HCT116 (cell line): ENCODE measurements around the gene ACTL6B. TPM values are rescaled to one million over a fixed set of nuclear protein-coding genes. Genes with fewer than 3 reads are reported as not detected.
A peak's percentile ranks its signal among the peaks of the same experiment; 100 is the strongest.

Source experiments
- ATAC-seq: fragments of 200-7000 bp; cut with Tn5 transposase; 2 replicates; pipeline ENCODE4 v1.9.1; 2020; ENCODE audit warnings: mild to moderate bottlenecking, moderate library complexity
- BruUV-seq: library from RNA; stranded (reverse); fragments of 400-500 nt; replicated peaks from 2 replicates; lab custom pipeline; 2021; lab: Mats Ljungman, UMichigan
- CTCF ChIA-PET: fragments of 300-600 bp; sonication (Branson Sonifier 250); formaldehyde crosslinking; loops from one replicate; lab custom pipeline; 2021; ENCODE audit warnings: antibody characterized with exemption; lab: Charles Lee
- POLR2A ChIA-PET: fragments of 300-600, 350-600 bp; sonication (Branson Sonifier 250); formaldehyde crosslinking; loops from one replicate; lab custom pipeline; 2021; ENCODE audit warnings: antibody characterized with exemption; lab: Charles Lee
- RAD21 ChIA-PET, 2 experiments: fragments of 300-600 bp; sonication (Branson Sonifier 250); formaldehyde crosslinking; loops; one replicate each; lab custom pipeline; 2023; ENCODE audit warnings: low total read pairs in 2 of 2; ENCODE audit not compliant: uncharacterized antibody in 2 of 2, unreplicated experiment in 2 of 2, low non-redundant PET in 1 of 2; lab: Charles Lee
- DNase-seq: peaks from one replicate; pipeline ENCODE4 v3.0.0-alpha.2; 2010; ENCODE audit warnings: low read depth, low spot score
- H2AFZ ChIP-seq: fragments of 200-600 bp; shearing (Covaris generic), sonication (generic); 2 replicates; pipeline ENCODE4 v1.6.1; 2017; ENCODE audit warnings: low read depth, mixed run types, mixed read lengths, antibody characterized with exemption, low read length; ENCODE audit not compliant: poor library complexity, severe bottlenecking
- H3K27ac ChIP-seq: 2 replicates; pipeline ENCODE4 v1.5.1; 2012; ENCODE audit warnings: low read depth, low read length
- H3K27me3 ChIP-seq: fragments of 200-600 bp; sonication (generic); 2 replicates; pipeline ENCODE4 v1.6.1; 2016; ENCODE audit warnings: mixed run types, low read length, mixed read lengths; ENCODE audit not compliant: insufficient read depth
- H3K36me3 ChIP-seq, 2 experiments: fragments of 200-500 bp in 1 of 2; fragments of 200-600 bp in 1 of 2; sonication (Bioruptor generic) in 1 of 2; sonication (generic) in 1 of 2; 2 replicates each; pipeline versions ENCODE4 v1.5.1 to v1.6.1; 2014 to 2016; ENCODE audit warnings: low read length in 2 of 2, inconsistent platforms in 1 of 2, mixed read lengths in 1 of 2, mixed run types in 1 of 2; ENCODE audit not compliant: insufficient read depth in 2 of 2, control insufficient read depth in 1 of 2
- H3K4me1 ChIP-seq, 2 experiments: fragments of 200-600 bp in 1 of 2; sonication (generic) in 1 of 2; 2 replicates each; pipeline versions ENCODE4 v1.5.1 to v1.6.1; 2012 to 2017; ENCODE audit warnings: low read length in 2 of 2, inconsistent platforms in 1 of 2, mild to moderate bottlenecking in 1 of 2, mixed read lengths in 1 of 2, mixed run types in 1 of 2, moderate library complexity in 1 of 2; ENCODE audit not compliant: insufficient read depth in 2 of 2, control insufficient read depth in 1 of 2
- H3K4me2 ChIP-seq: fragments of 200-600 bp; sonication (generic); 2 replicates; pipeline ENCODE4 v1.6.1; 2017; ENCODE audit warnings: mixed run types, low read length, mixed read lengths
- H3K4me3 ChIP-seq, 2 experiments: fragments of 200-600 bp in 1 of 2; sonication (generic) in 1 of 2; replicated peaks in 1 of 2; 2 replicates each; pipeline ENCODE4 v1.5.1; 2011 to 2016; ENCODE audit warnings: low read length in 2 of 2, control low read depth in 1 of 2, low read depth in 1 of 2, mild to moderate bottlenecking in 1 of 2, mixed read lengths in 1 of 2, mixed run types in 1 of 2
- H3K79me2 ChIP-seq: fragments of 200-600 bp; sonication (generic); 2 replicates; pipeline ENCODE4 v1.6.1; 2017; ENCODE audit warnings: mild to moderate bottlenecking, mixed run types, low read length, moderate library complexity, mixed read lengths; ENCODE audit not compliant: insufficient read depth
- H3K9ac ChIP-seq: fragments of 200-600 bp; sonication (generic); 2 replicates; pipeline ENCODE4 v1.6.1; 2016; ENCODE audit warnings: low read length, mixed read lengths
- H3K9me2 ChIP-seq: fragments of 200-600 bp; sonication (generic), shearing (Covaris generic); 2 replicates; pipeline ENCODE4 v1.6.1; 2017; ENCODE audit warnings: mixed run types, mild to moderate bottlenecking, moderate library complexity; ENCODE audit not compliant: insufficient read depth
- H3K9me3 ChIP-seq, 2 experiments: fragments of 200-500 bp in 1 of 2; fragments of 200-600 bp in 1 of 2; sonication (Bioruptor generic) in 1 of 2; sonication (generic) in 1 of 2; 2 replicates each; pipeline ENCODE4 v1.6.1; 2014 to 2017; ENCODE audit warnings: low read length in 2 of 2, mixed read lengths in 2 of 2, inconsistent platforms in 1 of 2, low read depth in 1 of 2, mild to moderate bottlenecking in 1 of 2, mixed run types in 1 of 2, moderate library complexity in 1 of 2; ENCODE audit not compliant: control insufficient read depth in 1 of 2, insufficient read depth in 1 of 2
- H4K20me1 ChIP-seq: fragments of 200-600 bp; sonication (generic), shearing (Covaris generic); 2 replicates; pipeline ENCODE4 v1.6.1; 2017; ENCODE audit warnings: mixed run types, mild to moderate bottlenecking, moderate library complexity; ENCODE audit not compliant: insufficient read depth
- ATF3 ChIP-seq: IDR thresholded peaks from 2 replicates; pipeline ENCODE4 v1.6.1; 2012
- CBX3 ChIP-seq: IDR thresholded peaks from 2 replicates; pipeline ENCODE4 v1.6.1; 2012; ENCODE audit warnings: low read depth
- JUND ChIP-seq: IDR thresholded peaks from 2 replicates; pipeline ENCODE4 v1.6.1; 2012
- POLR2A ChIP-seq: IDR thresholded peaks from 2 replicates; pipeline ENCODE4 v1.7.0; 2011; ENCODE audit warnings: borderline replicate concordance; ENCODE audit not compliant: insufficient read depth, insufficient read length; ENCODE audit errors: extremely low read depth
- POLR2AphosphoS5 ChIP-seq: IDR thresholded peaks from 2 replicates; pipeline ENCODE4 v1.6.1; 2011; ENCODE audit warnings: mild to moderate bottlenecking, low read depth, low read length, moderate library complexity
- RAD21 ChIP-seq: IDR thresholded peaks from 2 replicates; pipeline ENCODE4 v1.6.1; 2012; ENCODE audit warnings: low read depth, mild to moderate bottlenecking
- SIN3A ChIP-seq: IDR thresholded peaks from 2 replicates; pipeline ENCODE4 v1.6.1; 2012; ENCODE audit warnings: low read depth
- SP1 ChIP-seq: IDR thresholded peaks from 2 replicates; pipeline ENCODE4 v1.6.1; 2012; ENCODE audit warnings: low read depth
- SRF ChIP-seq: IDR thresholded peaks from 2 replicates; pipeline ENCODE4 v1.6.1; 2012; ENCODE audit warnings: low read depth
- TCF7L2 ChIP-seq: IDR thresholded peaks from 2 replicates; pipeline ENCODE4 v1.7.0; 2011; ENCODE audit warnings: borderline replicate concordance, inconsistent platforms; ENCODE audit not compliant: insufficient read depth, insufficient read length; ENCODE audit errors: extremely low read depth
- ZBTB33 ChIP-seq: IDR thresholded peaks from 2 replicates; pipeline ENCODE4 v1.6.1; 2011; ENCODE audit warnings: mild to moderate bottlenecking, low read length, moderate library complexity; ENCODE audit not compliant: insufficient replicate concordance; ENCODE audit errors: extremely low read depth
- ZFX ChIP-seq: fragments of 450-650 bp; IDR thresholded peaks from 2 replicates; pipeline ENCODE4 v1.6.1; 2017
- ZNF274 ChIP-seq: fragments of 200-500 bp; sonication (Bioruptor generic); IDR thresholded peaks from 2 replicates; pipeline ENCODE4 v1.6.1; 2014; ENCODE audit warnings: mild to moderate bottlenecking, low read depth, low read length, inconsistent platforms
- intact Hi-C: fragments of 100-400 bp; cut with micrococcal nuclease; formaldehyde crosslinking; loops from 2 replicates; pipeline ENCODE4 v1.10.0; 2022
- total RNA-seq: library from RNA; stranded (reverse); gene quantifications from one replicate; pipeline ENCODE4 v1.2.1, GENCODE V29; 2021; ENCODE audit not compliant: unreplicated experiment

Gene ACTL6B
- total RNA-seq, 1 experiment from 2014 or later, result not detected

GRCh38 chr7:100626530-100627237 is 29.6 kb downstream of the ACTL6B start:
- Histone ChIP-seq H3K27me3 (no peaks in the 10 kb centered on the region), H3K4me3 (peak overlapping the region; percentile 69 to 89), H2AFZ (no peak overlapping the region), H3K79me2 (peaks cover 5% of the 10 kb centered on the region; the same call in 1 of the 2 replicates), H3K9ac (peak overlapping the region; percentile 96)
- BruUV-seq, result TSS peak; percentile 75
- RAD21 ChIA-PET, result interaction anchor here in 1 of 2 experiments (1.3 kb wide), 1 partner anchor 14 kb away, joined by 3 read pairs; the partner anchor contains the start of gene MOSPD3
- CTCF ChIA-PET, result interaction anchor here (1.2 kb wide), 1 partner anchor 9 kb away, joined by 3 read pairs; no protein-coding TSS in a partner anchor
- TF ChIP-seq RAD21 (no peak), POLR2AphosphoS5 (peak; percentile 94), ATF3 (no peak), SIN3A (no peak), POLR2A (no peak)
- TF ChIP-seq, all 23 proteins: peak for 1
- ATAC-seq (peak; percentile 95), DNase-seq (peak; percentile 63)
- H3K36me3 ChIP-seq, result no peaks in the 10 kb centered on the region
- peak overlapping the region; percentile 70 for H3K27ac ChIP-seq
- H4K20me1 ChIP-seq, result no peaks in the 10 kb centered on the region
- H3K4me1 ChIP-seq, result peaks cover 0 to 18% of the 10 kb centered on the region in 2 experiments; a peak in 3 of 4 replicates
- no peaks in the 10 kb centered on the region for H3K9me3 ChIP-seq
- no peaks in the 10 kb centered on the region for H3K9me2 ChIP-seq
- intact Hi-C loops, result no loop called here
- POLR2A ChIA-PET, result interaction anchor here (0.8 to 1.2 kb wide), 3 partner anchors 14 to 20 kb away, joined by 3 read pairs; partner anchors contain the start of gene MOSPD3
- peak overlapping the region; percentile 100 for H3K4me2 ChIP-seq

GRCh38 chr7:100626055-100626454 is 30.2 kb downstream of the ACTL6B start:
- Histone ChIP-seq H3K9me2 (no peaks in the 10 kb centered on the region), H3K4me2 (peak overlapping the region; percentile 100), H3K36me3 (no peaks in the 10 kb centered on the region), H2AFZ (no peak overlapping the region), H3K79me2 (peaks cover 5% of the 10 kb centered on the region; the same call in 1 of the 2 replicates), H3K27ac (no peak overlapping the region), H4K20me1 (no peaks in the 10 kb centered on the region), H3K4me3 (peak overlapping the region; percentile 18 to 89), H3K4me1 (peaks cover 0 to 17% of the 10 kb centered on the region in 2 experiments; a peak in 3 of 4 replicates), H3K9ac (peak overlapping the region; percentile 96; the same call in 1 of the 2 replicates), H3K9me3 (no peaks in the 10 kb centered on the region), H3K27me3 (no peaks in the 10 kb centered on the region)
- ChIA-PET CTCF (interaction anchor here (1.2 kb wide), 1 partner anchor 9 kb away, joined by 3 read pairs; no protein-coding TSS in a partner anchor), POLR2A (interaction anchor here (0.7 to 1.2 kb wide), 3 partner anchors 14 to 1655 kb away, joined by 3 to 6 read pairs (median 3); partner anchors contain the start of gene MOSPD3), RAD21 (interaction anchor here in 1 of 2 experiments (1.3 kb wide), 1 partner anchor 14 kb away, joined by 3 read pairs; the partner anchor contains the start of gene MOSPD3)
- no TSS peak for BruUV-seq
- DNase-seq, result no peak
- ATAC-seq, result no peak
- intact Hi-C loops, result no loop called here
- TF ChIP-seq ZBTB33 (no peak), CBX3 (no peak), JUND (no peak), SP1 (no peak), ATF3 (no peak), TCF7L2 (no peak), POLR2A (no peak), SRF (no peak), ZFX (no peak), ZNF274 (no peak)
